ENCODE data around the gene SGPP1. TPM values are rescaled to one million over a fixed set of nuclear protein-coding genes. Genes with fewer than 3 reads are reported as not detected.
A peak's percentile ranks its signal among the peaks of the same experiment; 100 is the strongest.
"Not testable (repeated sequence)": the region's sequence is repeated elsewhere in the genome, so short reads cannot be mapped to it uniquely, and the experiment has no call there.

Gene SGPP1
- total RNA-seq, 5 donors from 2014 or later (not counting 1 experiment from before 2014, with no cell fraction given) = 11.4 to 15.1 (median 13.5) TPM

GRCh38 chr14:63752449-63753169 lies 24.7 kb upstream of the SGPP1 start:
- Histone ChIP-seq H3K27me3 (replicated peaks in 1 of 2; ENCODE audit: control insufficient read depth in 2 of 2, extremely low read depth in 1 of 2, insufficient read depth in 2 of 2, low read length in 1 of 2) (peaks cover 0 to 2% of the 10 kb centered on the region in 2 experiments), H3K4me1 (ENCODE audit: control insufficient read depth in 1 of 2, extremely low read depth in 1 of 2, insufficient read depth in 2 of 2, low read length in 2 of 2) (no peaks in the 10 kb centered on the region), H3K4me3 (ENCODE audit: control insufficient read depth in 1 of 2, extremely low read depth in 1 of 2, low read length in 1 of 2) (no peak overlapping the region), H3K9me3 (no peaks in the 10 kb centered on the region), H3K36me3 (ENCODE audit: control insufficient read depth in 2 of 2, extremely low read depth in 1 of 2, insufficient read depth in 1 of 2, low read length in 1 of 2) (no peaks in the 10 kb centered on the region), H3K27ac (ENCODE audit: low read length) (no peak overlapping the region)
- no peak overlapping the region for H3K27ac Mint-ChIP-seq
- ChIA-PET CTCF (no interaction called here), POLR2A (no interaction called here)
- DNase-seq = no peak
- no peaks in the 10 kb centered on the region for H3K36me3 Mint-ChIP-seq
- H3K27me3 Mint-ChIP-seq = no peaks in the 10 kb centered on the region
- no peaks in the 10 kb centered on the region for H3K9me3 Mint-ChIP-seq
- H3K4me3 Mint-ChIP-seq = no peak overlapping the region
- 52% methylated on average over 2 of the region's 6 CpGs for WGBS (ENCODE audit: insufficient coverage)
- ATAC-seq (replicated peaks in 1 of 4) = no peak
- H3K4me1 Mint-ChIP-seq = no peaks in the 10 kb centered on the region

- DNase-seq = not testable (repeated sequence)
Observed at GRCh38 chr14:63751076-63751475, 23.2 kb upstream of the SGPP1 start.

GRCh38 chr14:63747846-63748245 lies 20.0 kb upstream of the SGPP1 start:
- Mint-ChIP-seq H3K36me3 (no peaks in the 10 kb centered on the region), H3K27me3 (no peaks in the 10 kb centered on the region), H3K4me3 (no peak overlapping the region), H3K27ac (no peak overlapping the region), H3K9me3 (no peaks in the 10 kb centered on the region), H3K4me1 (peaks cover 12 to 19% (median 14%) of the 10 kb centered on the region in 3 donors)
- no peak for DNase-seq
- no CpG with 5 or more reads among the region's 3 CpGs for WGBS (ENCODE audit: insufficient coverage)
- H3K27ac ChIP-seq (ENCODE audit: low read length) = no peak overlapping the region
- H3K4me1 ChIP-seq (ENCODE audit: control insufficient read depth in 1 of 2, extremely low read depth in 1 of 2, insufficient read depth in 2 of 2, low read length in 2 of 2) = peaks cover 3 to 7% of the 10 kb centered on the region in 2 experiments
- CTCF ChIA-PET = interaction anchor here in 1 of 2 donors (0.6 kb wide), 1 partner anchor 177 kb away, joined by 3 read pairs; no protein-coding TSS in a partner anchor
- H3K9me3 ChIP-seq = no peaks in the 10 kb centered on the region
- no peak for ATAC-seq (replicated peaks in 1 of 4)
- no peaks in the 10 kb centered on the region for H3K36me3 ChIP-seq (ENCODE audit: control insufficient read depth in 2 of 2, extremely low read depth in 1 of 2, insufficient read depth in 1 of 2, low read length in 1 of 2)
- H3K27me3 ChIP-seq (replicated peaks in 1 of 2; ENCODE audit: control insufficient read depth in 2 of 2, extremely low read depth in 1 of 2, insufficient read depth in 2 of 2, low read length in 1 of 2) = no peaks in the 10 kb centered on the region
- no peak overlapping the region for H3K4me3 ChIP-seq (ENCODE audit: control insufficient read depth in 1 of 2, extremely low read depth in 1 of 2, low read length in 1 of 2)
- POLR2A ChIA-PET = interaction anchor here in 1 of 2 donors (0.6 kb wide), 1 partner anchor 18 kb away, joined by 5 read pairs; no protein-coding TSS in a partner anchor

More at GRCh38 chr14:63751076-63751475, 23.2 kb upstream of the SGPP1 start:
- H3K36me3 Mint-ChIP-seq; H3K27ac ChIP-seq (ENCODE audit: low read length); CTCF ChIA-PET; H3K4me1 Mint-ChIP-seq; H3K9me3 ChIP-seq; H3K4me3 Mint-ChIP-seq; H3K27me3 Mint-ChIP-seq; H3K27ac Mint-ChIP-seq; POLR2A ChIA-PET; H3K4me3 ChIP-seq (ENCODE audit: control insufficient read depth in 1 of 2, extremely low read depth in 1 of 2, low read length in 1 of 2); ATAC-seq (replicated peaks in 1 of 4); H3K9me3 Mint-ChIP-seq; H3K36me3 ChIP-seq (ENCODE audit: control insufficient read depth in 2 of 2, extremely low read depth in 1 of 2, insufficient read depth in 1 of 2, low read length in 1 of 2); H3K27me3 ChIP-seq (replicated peaks in 1 of 2; ENCODE audit: control insufficient read depth in 2 of 2, extremely low read depth in 1 of 2, insufficient read depth in 2 of 2, low read length in 1 of 2); H3K4me1 ChIP-seq (ENCODE audit: control insufficient read depth in 1 of 2, extremely low read depth in 1 of 2, insufficient read depth in 2 of 2, low read length in 2 of 2): not testable (repeated sequence)
- WGBS (ENCODE audit: insufficient coverage) = 100% methylated on average over 8 of the region's 39 CpGs

- peak; percentile 11 to 44 (median 36) for ATAC-seq (replicated peaks in 1 of 4)
- WGBS (ENCODE audit: insufficient coverage) = no CpG with 5 or more reads among the region's 4 CpGs
- DNase-seq = peak in 2 of 35 experiments; percentile 21 to 28
- ChIA-PET POLR2A (interaction anchor here in 1 of 2 donors (0.7 kb wide), 1 partner anchor 72 kb away, joined by 3 read pairs; no protein-coding TSS in a partner anchor), CTCF (interaction anchor here (0.6 to 0.9 kb wide), 2 partner anchors 24 to 58 kb away, joined by 3 to 10 read pairs; no protein-coding TSS in a partner anchor)
- Histone ChIP-seq H3K36me3 (ENCODE audit: control insufficient read depth in 2 of 2, extremely low read depth in 1 of 2, insufficient read depth in 1 of 2, low read length in 1 of 2) (no peaks in the 10 kb centered on the region), H3K4me3 (ENCODE audit: control insufficient read depth in 1 of 2, extremely low read depth in 1 of 2, low read length in 1 of 2) (no peak overlapping the region), H3K27me3 (replicated peaks in 1 of 2; ENCODE audit: control insufficient read depth in 2 of 2, extremely low read depth in 1 of 2, insufficient read depth in 2 of 2, low read length in 1 of 2) (no peaks in the 10 kb centered on the region), H3K9me3 (no peaks in the 10 kb centered on the region), H3K27ac (ENCODE audit: low read length) (peak overlapping the region; percentile 36), H3K4me1 (ENCODE audit: control insufficient read depth in 1 of 2, extremely low read depth in 1 of 2, insufficient read depth in 2 of 2, low read length in 2 of 2) (peaks cover 3 to 7% of the 10 kb centered on the region in 2 experiments)
- Mint-ChIP-seq H3K9me3 (no peaks in the 10 kb centered on the region), H3K4me1 (peaks cover 12 to 19% (median 14%) of the 10 kb centered on the region in 3 donors), H3K4me3 (peak overlapping the region in 1 of 3 donors; percentile 22), H3K36me3 (no peaks in the 10 kb centered on the region), H3K27ac (peak overlapping the region; percentile 56 to 80), H3K27me3 (no peaks in the 10 kb centered on the region)
Observed at GRCh38 chr14:63745858-63746425, 18.1 kb upstream of the SGPP1 start.

- Histone ChIP-seq H3K4me1 (ENCODE audit: control insufficient read depth in 1 of 2, extremely low read depth in 1 of 2, insufficient read depth in 2 of 2, low read length in 2 of 2) (peaks cover 3 to 7% of the 10 kb centered on the region in 2 experiments), H3K36me3 (ENCODE audit: control insufficient read depth in 2 of 2, extremely low read depth in 1 of 2, insufficient read depth in 1 of 2, low read length in 1 of 2) (no peaks in the 10 kb centered on the region), H3K27ac (ENCODE audit: low read length) (no peak overlapping the region), H3K4me3 (ENCODE audit: control insufficient read depth in 1 of 2, extremely low read depth in 1 of 2, low read length in 1 of 2) (no peak overlapping the region), H3K27me3 (replicated peaks in 1 of 2; ENCODE audit: control insufficient read depth in 2 of 2, extremely low read depth in 1 of 2, insufficient read depth in 2 of 2, low read length in 1 of 2) (no peaks in the 10 kb centered on the region), H3K9me3 (no peaks in the 10 kb centered on the region)
- ChIA-PET CTCF (no interaction called here), POLR2A (interaction anchor here in 1 of 2 donors (0.7 kb wide), 1 partner anchor 73 kb away, joined by 3 read pairs; no protein-coding TSS in a partner anchor)
- Mint-ChIP-seq H3K9me3 (no peaks in the 10 kb centered on the region), H3K27ac (peak overlapping the region in 1 of 2 donors; percentile 23), H3K4me1 (peaks cover 12 to 19% (median 14%) of the 10 kb centered on the region in 3 donors), H3K36me3 (no peaks in the 10 kb centered on the region), H3K4me3 (no peak overlapping the region), H3K27me3 (no peaks in the 10 kb centered on the region)
- DNase-seq (no peak), ATAC-seq (replicated peaks in 1 of 4) (no peak)
- 89% methylated on average over 3 of the region's 3 CpGs for WGBS (ENCODE audit: insufficient coverage)
Observed at GRCh38 chr14:63745272-63745671, 17.4 kb upstream of the SGPP1 start.

- H3K27ac Mint-ChIP-seq = peak overlapping the region; percentile 86
- H3K27me3 Mint-ChIP-seq = no peaks in the 10 kb centered on the region
- Histone ChIP-seq H3K9me3 (no peaks in the 10 kb centered on the region), H3K27me3 (replicated peaks in 1 of 2; ENCODE audit: control insufficient read depth in 2 of 2, extremely low read depth in 1 of 2, insufficient read depth in 2 of 2, low read length in 1 of 2) (no peaks in the 10 kb centered on the region), H3K36me3 (ENCODE audit: control insufficient read depth in 2 of 2, extremely low read depth in 1 of 2, insufficient read depth in 1 of 2, low read length in 1 of 2) (no peaks in the 10 kb centered on the region), H3K4me1 (ENCODE audit: control insufficient read depth in 1 of 2, extremely low read depth in 1 of 2, insufficient read depth in 2 of 2, low read length in 2 of 2) (peaks cover 0 to 8% of the 10 kb centered on the region in 2 experiments), H3K27ac (ENCODE audit: low read length) (peak overlapping the region; percentile 4), H3K4me3 (ENCODE audit: control insufficient read depth in 1 of 2, extremely low read depth in 1 of 2, low read length in 1 of 2) (no peak overlapping the region)
- no CpG with 5 or more reads among the region's 1 CpG for WGBS (ENCODE audit: insufficient coverage)
- DNase-seq (peak in 1 of 35 experiments; percentile 18), ATAC-seq (replicated peaks in 1 of 4) (peak in 2 of 4 experiments; percentile 50 to 53)
- H3K36me3 Mint-ChIP-seq = no peaks in the 10 kb centered on the region
- H3K4me3 Mint-ChIP-seq = peak overlapping the region; percentile 60 to 68 (median 61)
- ChIA-PET CTCF (interaction anchor here in 1 of 2 donors (0.5 kb wide), 1 partner anchor 33 kb away, joined by 3 read pairs; no protein-coding TSS in a partner anchor), POLR2A (no interaction called here)
- no peaks in the 10 kb centered on the region for H3K9me3 Mint-ChIP-seq
- peaks cover 11 to 14% (median 12%) of the 10 kb centered on the region in 3 donors for H3K4me1 Mint-ChIP-seq
Observed at GRCh38 chr14:63737582-63738006, 9.7 kb upstream of the SGPP1 start.
